ENCODE measurements around the gene DNAH11. TPM values are rescaled to one million over a fixed set of nuclear protein-coding genes. Genes with fewer than 3 reads are reported as not detected.

DNAH11 gene
- total and polyA plus RNA-seq, 2 of the 4 experiments (the other 2 are of a cell fraction), result not detected

GRCh38 chr7:21903020-21903786, 360.4 kb downstream of the DNAH11 start:
- dilution Hi-C loops (cut with HindIII; ENCODE audit: low sequenced_read_pairs, unreplicated experiment) (no loop called here), in situ Hi-C loops (cut with MboI; ENCODE audit: low sequenced_read_pairs) (no loop called here), intact Hi-C loops (cut with micrococcal nuclease) (no loop called here)
- Histone ChIP-seq H2AK9ac (replicated peaks; ENCODE audit: low read depth, low read length, poor library complexity) (no peak overlapping the region), H3K14ac (replicated peaks; ENCODE audit: low read depth, low read length) (no peak overlapping the region), H2AK5ac (ENCODE audit: low read depth, low read length) (no peak overlapping the region), H3K4me3 (ENCODE audit: insufficient read depth, low read depth, low read length) (no peak overlapping the region), H3K9me3 (ENCODE audit: control insufficient read depth, insufficient read depth, low read length) (no peaks in the 10 kb centered on the region), H3K4ac (ENCODE audit: low read depth, low read length) (no peak overlapping the region), H3K36me3 (ENCODE audit: control insufficient read depth, insufficient read depth, low read length) (peaks cover 30% of the 10 kb centered on the region), H2BK5ac (ENCODE audit: low read depth, low read length, poor library complexity, severe bottlenecking) (no peak overlapping the region), H2BK20ac (ENCODE audit: low read depth, low read length) (no peak overlapping the region), H3K9ac (ENCODE audit: low read depth, low read length) (no peak overlapping the region), H3K4me1 (ENCODE audit: control insufficient read depth, insufficient read depth, low read length) (peaks cover 12% of the 10 kb centered on the region), H3K23ac (ENCODE audit: low read depth, low read length) (no peak overlapping the region), H3K27ac (ENCODE audit: insufficient read depth, low read length) (no peak overlapping the region), H3K4me2 (ENCODE audit: low read depth, low read length) (no peak overlapping the region), H4K8ac (ENCODE audit: low read depth in 2 of 2, low read length in 2 of 2) (no peak overlapping the region), H3K18ac (ENCODE audit: low read depth, low read length) (no peak overlapping the region), H2AFZ (replicated peaks; ENCODE audit: low read length, poor library complexity) (no peak overlapping the region), H3K56ac (ENCODE audit: extremely low read depth, insufficient read depth, low read length) (no peak overlapping the region), H3K79me1 (ENCODE audit: low read depth in 1 of 2, low read length in 2 of 2) (no peaks in the 10 kb centered on the region), H4K5ac (ENCODE audit: low read depth, low read length) (no peak overlapping the region), H4K20me1 (ENCODE audit: insufficient read depth, low read length) (no peaks in the 10 kb centered on the region), H2BK15ac (ENCODE audit: low read depth, low read length) (no peak overlapping the region), H2BK120ac (ENCODE audit: low read depth, low read length) (no peak overlapping the region), H3K27me3 (ENCODE audit: control insufficient read depth, insufficient read depth, low read length) (no peaks in the 10 kb centered on the region), H3K9me1 (ENCODE audit: insufficient read depth, low read length) (peaks cover 6% of the 10 kb centered on the region; the same call in 1 of the 2 replicates), H4K91ac (ENCODE audit: insufficient read depth, low read depth, low read length) (no peak overlapping the region)
- ChIA-PET POLR2A (ENCODE audit: unreplicated experiment) (no interaction called here), CTCF (no interaction called here)
- no peak for TF ChIP-seq FOS (IDR thresholded peaks at IDR 0.05; ENCODE audit: low read depth, low read length)
- no peak for TF ChIP-seq POLR2A (IDR thresholded peaks at IDR 0.05; ENCODE audit: low read depth, low read length)
- TF ChIP-seq SMC3 (IDR thresholded peaks at IDR 0.05; ENCODE audit: low read depth, low read length), result no peak
- TF ChIP-seq ELK1 (IDR thresholded peaks at IDR 0.05; ENCODE audit: borderline replicate concordance, low read depth, low read length), result no peak
- no peak for TF ChIP-seq NFE2L2 (IDR thresholded peaks at IDR 0.05; ENCODE audit: low read depth, low read length)
- no peak for TF ChIP-seq RFX5 (IDR thresholded peaks at IDR 0.05; ENCODE audit: low read depth, low read length)
- no peak for TF ChIP-seq MAFK (IDR thresholded peaks at IDR 0.05; ENCODE audit: low read depth, low read length)
- no peak for TF ChIP-seq CEBPB (IDR thresholded peaks at IDR 0.05; ENCODE audit: low read depth, low read length)
- TF ChIP-seq RAD21 (IDR thresholded peaks at IDR 0.05; ENCODE audit: low read length), result no peak
- TF ChIP-seq BHLHE40 (IDR thresholded peaks at IDR 0.05; ENCODE audit: low read depth, low read length), result no peak
- no peak for TF ChIP-seq RCOR1 (IDR thresholded peaks at IDR 0.05; ENCODE audit: insufficient replicate concordance, low read length)
- TF ChIP-seq CHD1 (IDR thresholded peaks at IDR 0.05; ENCODE audit: low read depth, low read length), result no peak
- no peak for TF ChIP-seq CTCF (conservative IDR thresholded peaks at IDR 0.05; ENCODE audit: low read depth, low read length)
- no peak for TF ChIP-seq MAZ (IDR thresholded peaks at IDR 0.05; ENCODE audit: borderline replicate concordance, low read depth, low read length)
- no peak for TF ChIP-seq USF2 (IDR thresholded peaks at IDR 0.05; ENCODE audit: low read depth, low read length)
- no peak for TF ChIP-seq MXI1 (IDR thresholded peaks at IDR 0.05; ENCODE audit: borderline replicate concordance, low read depth, low read length)
- no peak for DNase-seq
- no peak for ATAC-seq (ENCODE audit: low read depth)
- 88% methylated on average over 9 of the region's 14 CpGs; no CpG with 5 or more reads in 1 of the 2 experiments for WGBS, 2 experiments (ENCODE audit: extremely low coverage in 2 of 2, insufficient read length in 1 of 2)
- no TSS peak for BruUV-seq (replicated peaks)

Measured in IMR-90 (cell line).